NCI-H82 treated with DMSO at 0.1 percent for 48 hours (cell line): ENCODE data around the gene FRA10AC1.

Experiments used
- DNase-seq: peaks from one replicate; lab custom pipeline; 2025; ENCODE audit not compliant: unreplicated experiment; lab: John Stamatoyannopoulos, UW

Gene FRA10AC1, protein sequence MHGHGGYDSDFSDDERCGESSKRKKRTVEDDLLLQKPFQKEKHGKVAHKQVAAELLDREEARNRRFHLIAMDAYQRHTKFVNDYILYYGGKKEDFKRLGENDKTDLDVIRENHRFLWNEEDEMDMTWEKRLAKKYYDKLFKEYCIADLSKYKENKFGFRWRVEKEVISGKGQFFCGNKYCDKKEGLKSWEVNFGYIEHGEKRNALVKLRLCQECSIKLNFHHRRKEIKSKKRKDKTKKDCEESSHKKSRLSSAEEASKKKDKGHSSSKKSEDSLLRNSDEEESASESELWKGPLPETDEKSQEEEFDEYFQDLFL

DNA sequence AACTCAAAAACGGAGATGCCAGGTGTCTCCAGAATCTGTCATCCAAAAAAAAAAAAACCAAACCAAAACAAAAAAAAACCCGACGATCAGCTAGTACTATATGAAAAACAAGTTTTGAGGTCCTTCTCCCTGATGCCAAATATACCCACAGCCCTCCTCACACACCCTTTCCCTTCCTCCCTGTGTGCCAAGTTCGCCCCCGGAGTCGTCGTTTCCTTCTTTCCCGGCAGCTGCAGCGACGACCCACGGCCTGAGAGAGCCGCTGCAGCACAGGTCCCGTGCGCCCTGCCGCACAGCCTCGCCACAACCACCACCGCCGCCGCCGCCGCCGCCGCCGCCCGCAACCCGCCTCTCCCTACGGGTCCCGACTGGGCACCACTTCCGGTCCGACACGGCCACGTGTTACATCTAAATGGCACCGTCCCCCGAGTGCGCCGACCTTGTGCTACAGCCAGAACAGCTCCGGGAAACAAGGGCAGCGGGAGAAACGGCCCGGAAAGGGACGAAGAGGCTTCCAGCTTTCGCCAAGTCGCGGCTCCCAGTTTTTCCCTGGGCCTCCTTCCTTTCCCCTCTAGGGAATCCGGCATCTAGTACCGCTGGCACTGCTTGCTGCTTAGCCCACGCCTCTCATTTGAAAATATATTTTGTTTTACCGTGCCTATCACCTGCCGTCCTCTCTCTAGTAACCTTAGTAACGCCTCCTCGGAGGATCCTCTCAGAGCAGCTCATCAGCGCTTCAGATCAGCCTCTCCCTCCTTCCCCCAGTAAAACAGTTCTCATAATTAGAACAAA lies at the start of gene FRA10AC1:
Gene FRA10AC1 (minus strand): TSS at position 383 of the 792 bp plus-strand sequence. CDS start 2,486 bp downstream, outside the sequence.
- DNase-seq: peak; percentile 70

DNA sequence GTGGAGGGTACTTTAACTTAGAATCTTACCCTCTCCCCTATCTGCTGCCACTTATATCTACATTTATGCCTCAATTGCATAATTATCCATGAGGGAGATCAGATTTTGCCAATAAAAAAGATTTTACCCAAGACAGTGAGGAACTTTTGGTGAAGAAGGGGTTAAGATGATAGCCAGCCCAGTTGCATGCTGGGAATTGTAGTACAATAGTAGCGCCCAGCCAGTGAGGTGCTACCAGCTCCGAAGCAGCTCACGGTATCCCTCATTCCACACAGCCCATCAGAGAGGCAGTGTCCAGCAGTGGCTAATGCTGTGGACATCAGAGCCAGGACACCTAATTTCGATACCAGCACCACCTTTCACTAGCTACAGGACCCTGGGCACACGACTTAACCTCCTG lies 49.4 kb upstream of the FRA10AC1 start:
- no peak for DNase-seq

DNA sequence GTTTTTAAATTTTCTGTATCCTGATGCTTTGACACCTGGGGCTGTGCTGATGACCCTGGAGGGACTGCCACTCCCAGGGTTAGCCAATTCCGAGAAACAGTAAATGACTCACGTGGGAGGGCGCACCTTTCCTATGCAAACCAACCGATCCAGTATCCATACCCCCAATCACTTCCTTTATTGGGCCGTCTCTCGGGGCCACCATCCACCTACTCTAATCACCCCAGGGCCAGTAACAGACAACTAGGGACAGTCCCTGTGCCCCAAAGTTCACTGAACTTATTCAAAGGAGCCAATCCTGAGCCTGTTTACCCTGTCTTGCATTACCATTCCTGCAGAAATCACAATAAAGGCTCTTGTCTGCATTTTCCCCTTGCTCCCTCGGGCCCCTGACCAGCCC lies 48.7 kb upstream of the FRA10AC1 start:
- DNase-seq: no peak

DNA sequence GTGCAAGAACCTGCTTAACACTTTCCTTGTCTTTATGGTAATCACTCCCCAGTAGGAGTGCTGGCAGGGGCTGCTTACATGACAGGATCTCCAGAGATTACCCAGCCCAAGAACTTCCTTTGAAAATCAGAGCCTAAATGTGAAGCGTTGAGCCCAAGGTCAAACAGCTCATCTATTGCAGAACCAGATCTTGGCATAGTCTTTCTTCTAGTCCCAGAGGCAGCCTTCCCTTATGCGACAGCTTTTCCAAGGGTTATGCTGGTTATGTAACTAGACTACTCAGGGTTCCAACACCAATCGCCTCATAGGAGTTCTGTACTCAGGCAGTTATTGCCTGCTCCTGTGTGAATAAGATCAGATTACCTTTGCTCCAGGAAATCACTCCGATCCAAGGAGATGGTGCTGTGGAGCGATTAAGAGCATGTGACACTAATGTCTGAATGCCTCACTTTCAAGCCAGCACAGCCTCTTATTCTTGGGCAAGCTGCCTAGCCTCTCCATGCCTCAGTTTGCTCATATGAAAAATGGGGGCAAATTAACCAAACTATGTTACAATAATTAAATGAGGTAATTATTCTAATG lies 46.9 kb upstream of the FRA10AC1 start:
- no peak for DNase-seq

DNA sequence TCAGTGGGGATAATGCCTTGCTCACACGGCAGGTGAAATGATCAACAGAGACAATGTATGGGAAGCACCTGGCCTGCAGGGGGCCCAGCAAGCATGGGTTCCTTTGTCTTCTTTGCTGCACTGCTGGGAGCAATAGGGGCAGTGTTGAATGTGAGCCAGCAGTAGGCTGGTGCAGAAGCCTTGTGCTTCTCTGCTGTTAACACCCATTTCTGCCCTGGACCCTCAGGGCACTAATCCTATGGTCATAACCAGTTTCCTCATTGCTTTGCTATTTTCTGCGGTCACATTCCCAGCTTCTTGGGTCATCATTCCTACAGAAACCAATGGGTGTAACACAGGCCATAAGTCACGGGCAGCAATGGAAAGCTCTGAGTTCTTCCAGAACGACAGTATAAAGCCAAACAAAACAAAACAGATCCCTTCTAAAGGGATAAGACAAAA lies 44.5 kb upstream of the FRA10AC1 start:
- DNase-seq: no peak

DNA sequence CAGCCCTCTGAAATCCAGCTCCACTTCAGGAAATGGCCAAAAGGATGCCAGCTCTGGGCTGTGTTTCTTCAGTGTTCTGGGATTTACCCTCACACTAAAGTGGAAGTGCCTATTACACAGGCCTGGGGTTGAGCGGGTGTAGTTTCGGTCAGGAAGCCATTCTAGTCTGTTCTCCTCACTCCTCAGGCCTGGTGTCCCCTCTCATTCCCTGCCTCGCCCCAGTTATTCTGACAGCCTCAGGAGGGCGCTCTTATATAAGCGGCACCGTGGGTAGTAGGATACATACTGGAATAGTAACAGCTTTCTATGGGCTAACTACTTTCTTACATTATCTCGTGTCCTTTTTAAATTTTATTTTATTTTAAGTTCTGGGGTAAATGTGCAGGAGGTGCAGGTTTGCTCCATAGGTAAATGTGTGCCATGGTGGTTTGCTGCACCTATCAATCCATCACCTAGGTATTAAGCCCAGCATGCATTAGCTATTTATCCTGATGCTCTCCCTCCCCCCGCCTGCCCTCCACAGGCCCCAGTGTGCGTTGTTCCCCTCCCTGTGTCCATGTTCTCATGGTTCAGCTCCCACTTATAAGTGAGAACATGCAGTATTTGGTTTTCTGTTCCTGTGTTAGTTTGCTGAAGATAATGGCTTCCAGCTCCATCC lies 43.1 kb upstream of the FRA10AC1 start:
- peak; percentile 12 for DNase-seq

DNA sequence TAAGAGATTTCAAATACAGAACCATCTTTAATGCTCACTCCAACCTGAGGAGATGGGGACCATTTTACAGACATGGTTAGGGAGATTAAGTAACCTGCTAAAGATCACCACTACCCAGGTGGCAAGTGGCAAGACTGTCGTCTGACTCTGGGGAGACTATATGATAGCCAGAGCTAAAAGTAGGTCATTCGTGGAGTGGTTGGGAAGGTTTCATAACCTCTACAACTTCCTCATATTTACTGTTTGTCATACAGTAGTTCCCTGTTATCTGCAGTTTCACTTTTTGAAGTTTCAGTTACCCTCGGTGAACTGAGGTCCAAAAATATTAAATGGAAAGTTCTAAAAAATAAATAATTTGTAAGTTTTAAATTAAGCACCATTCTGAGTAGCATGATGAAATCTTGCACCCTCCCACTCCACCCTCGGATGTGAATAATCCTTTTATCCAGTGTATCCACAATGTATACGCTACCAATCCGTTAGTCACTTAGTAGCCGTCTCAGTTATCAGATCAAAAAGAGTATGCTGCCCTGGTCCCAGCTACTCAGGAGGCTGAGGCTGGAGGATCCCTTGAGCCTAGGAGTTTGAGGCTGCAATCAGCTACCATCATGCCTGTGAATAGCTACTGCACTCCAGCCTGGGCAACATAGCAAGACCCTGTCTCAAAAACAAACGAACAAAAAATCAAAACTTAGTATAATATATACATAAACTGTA lies 40.4 kb upstream of the FRA10AC1 start:
- DNase-seq: no peak

DNA sequence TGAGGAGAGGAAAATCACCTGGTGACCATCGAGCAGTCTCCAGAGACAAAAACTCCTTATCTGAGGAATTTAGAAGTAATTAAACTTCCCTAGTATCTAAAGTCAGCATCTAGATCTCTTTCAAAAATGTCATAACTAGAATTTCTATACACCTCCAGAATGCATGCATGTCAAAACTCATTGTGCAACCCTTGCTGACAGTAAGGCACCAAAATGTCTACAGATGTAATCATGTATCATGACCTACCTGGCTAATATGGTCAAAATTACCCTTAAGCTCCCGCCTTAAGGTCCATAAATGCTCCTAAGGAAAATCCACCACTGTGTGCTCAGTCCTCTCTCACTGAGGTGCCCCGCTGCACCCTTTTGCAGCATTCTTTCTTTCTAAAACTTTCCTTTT lies 39.0 kb upstream of the FRA10AC1 start:
- DNase-seq: no peak

DNA sequence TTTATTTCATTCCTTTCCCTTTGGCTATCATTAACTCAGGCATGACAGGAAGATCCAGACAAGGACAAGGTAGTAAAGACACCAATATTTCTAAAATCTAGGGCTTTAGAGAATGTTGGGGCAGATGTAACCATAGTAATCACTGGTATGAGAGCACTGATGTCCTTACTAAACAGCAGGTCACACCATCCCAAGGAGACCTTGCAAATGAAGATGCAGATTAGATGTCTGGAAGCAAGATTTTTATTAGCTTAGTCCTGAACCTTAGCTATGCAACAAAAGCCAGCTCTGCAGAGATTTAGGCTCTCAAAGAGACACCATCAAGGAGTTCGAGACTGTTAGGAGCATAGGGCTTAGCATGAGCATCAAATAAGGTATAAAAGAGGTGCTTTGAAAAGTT lies 23.6 kb upstream of the FRA10AC1 start:
- no peak for DNase-seq

DNA sequence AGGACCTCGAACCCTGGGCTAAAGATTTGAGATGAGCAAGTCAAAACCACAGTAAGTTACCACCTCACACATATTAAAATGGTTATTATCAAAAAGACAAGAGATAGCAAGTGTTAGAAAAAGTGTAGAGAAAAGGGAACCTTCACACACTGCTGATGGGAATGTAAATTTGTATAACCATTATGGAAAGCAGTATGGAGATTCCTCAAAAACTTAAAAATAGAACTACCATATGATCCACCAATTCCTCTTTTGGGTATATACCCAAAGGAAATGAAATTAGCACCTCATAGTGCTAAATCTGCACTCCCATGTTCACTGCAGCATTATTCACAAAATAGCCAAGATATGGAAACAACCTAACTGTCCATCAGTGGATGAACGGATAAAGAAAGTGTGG lies 20.8 kb upstream of the FRA10AC1 start:
- no peak for DNase-seq

DNA sequence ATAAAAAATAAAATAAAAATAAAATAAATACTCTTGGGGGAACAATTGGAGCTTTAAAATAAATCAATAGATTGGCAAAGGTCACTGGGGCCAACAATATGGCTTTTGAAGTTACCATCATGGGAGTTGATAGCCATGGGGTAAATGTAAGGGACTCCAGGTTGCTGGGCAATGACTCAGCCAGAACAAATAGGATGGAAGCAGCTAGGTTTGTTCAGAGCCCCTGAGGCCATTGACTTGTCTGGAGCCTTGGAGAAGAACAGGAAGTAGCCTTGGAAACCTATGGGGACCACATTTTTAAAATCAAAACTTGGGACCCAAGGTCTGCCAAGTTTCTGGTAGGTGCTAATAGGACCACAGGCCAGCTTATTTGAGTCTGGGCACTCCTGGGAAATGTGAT lies 20.2 kb upstream of the FRA10AC1 start:
- no peak for DNase-seq

DNA sequence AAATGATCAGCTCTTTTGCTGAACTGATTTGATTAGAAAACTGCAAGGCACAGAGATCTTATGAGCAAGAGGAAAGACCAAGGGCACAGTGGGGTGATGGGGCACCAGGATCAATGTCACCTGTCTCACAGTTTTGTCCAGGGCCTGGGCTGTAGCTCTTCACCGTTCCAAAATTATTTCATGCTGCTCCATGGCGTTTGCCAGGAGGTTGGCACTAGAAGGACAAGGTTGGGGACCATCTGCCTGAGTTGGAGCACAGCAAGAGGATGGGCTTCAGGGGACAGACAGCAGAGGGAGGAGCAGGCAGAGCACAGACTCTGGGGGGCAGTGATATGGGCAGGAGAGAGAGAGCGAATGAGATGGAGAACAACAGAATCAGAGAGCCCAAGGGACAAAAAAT lies 17.5 kb upstream of the FRA10AC1 start:
- DNase-seq: no peak

DNA sequence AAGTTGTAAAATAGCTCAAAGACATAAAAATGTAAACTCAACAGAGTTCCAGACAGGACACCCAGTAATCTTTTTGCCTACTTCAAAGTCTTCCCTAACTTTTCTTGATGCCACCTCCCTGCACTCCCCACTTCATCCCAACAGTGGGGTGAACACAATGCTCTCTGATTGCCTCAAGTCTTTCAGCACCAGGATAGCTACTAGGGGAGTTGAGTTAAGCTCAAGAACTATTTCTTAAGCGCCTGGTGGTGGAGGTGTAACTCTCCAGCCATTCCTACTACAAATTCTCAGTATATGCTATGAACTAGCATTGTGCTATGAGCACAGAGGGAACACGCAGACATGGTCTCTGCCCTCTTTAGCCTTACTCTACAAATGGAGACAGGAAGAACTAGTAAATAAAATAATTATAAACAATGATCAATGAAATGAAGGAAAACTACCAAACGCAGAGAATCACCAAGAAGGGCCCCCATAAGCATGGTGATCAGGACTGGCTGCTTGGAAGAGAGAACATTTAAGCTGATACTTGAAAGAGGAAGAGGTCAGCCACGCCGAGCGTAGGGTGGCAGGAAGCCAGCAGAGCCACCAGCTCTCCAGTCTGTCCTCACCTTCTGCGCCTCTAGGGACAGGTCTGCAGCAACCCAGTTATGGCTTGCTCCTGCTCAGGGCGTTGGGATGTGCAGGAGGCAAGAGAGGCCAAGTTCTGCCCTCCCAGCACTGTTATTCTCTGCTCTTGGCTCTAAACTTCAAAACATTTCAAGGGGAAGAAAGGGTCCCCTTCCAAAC lies 16.7 kb upstream of the FRA10AC1 start:
- DNase-seq: no peak

DNA sequence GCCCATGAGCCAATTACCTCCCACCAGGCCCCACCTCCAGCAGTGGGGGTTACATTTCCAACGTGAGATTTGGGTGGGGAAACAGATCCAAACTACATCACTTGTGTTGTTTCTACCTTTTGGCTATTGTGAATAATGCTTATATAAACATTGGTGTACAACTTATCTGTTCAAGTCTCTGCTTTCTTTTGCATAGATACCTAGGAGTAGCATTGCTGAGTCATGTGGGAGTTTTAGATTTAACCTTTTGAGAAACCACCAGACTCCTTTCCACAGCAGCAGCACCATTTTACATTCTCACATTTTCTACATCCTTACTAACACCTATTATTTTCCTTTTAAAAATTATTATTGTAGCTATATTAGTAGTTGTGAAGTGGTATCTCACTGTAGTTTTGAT lies 14.4 kb upstream of the FRA10AC1 start:
- DNase-seq: no peak

DNA sequence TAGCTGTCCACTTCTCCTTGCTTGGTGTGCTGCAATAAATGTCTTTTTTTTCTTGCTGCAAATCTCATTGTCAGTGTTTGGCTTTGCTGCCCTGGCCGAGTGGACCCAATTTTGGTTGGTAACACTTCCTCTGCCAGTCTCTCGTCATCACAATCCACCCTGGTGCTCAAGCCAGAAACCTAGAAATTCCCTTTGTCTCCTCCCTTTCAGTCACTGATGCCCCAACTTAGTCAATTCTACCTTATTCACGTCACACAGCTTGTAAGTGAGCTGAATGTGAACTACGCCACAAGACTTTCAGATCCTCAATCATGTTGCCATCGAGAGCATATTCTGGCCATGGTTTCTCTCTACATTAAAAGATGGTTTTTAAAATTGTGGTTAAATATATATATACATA lies 13.0 kb upstream of the FRA10AC1 start:
- no peak for DNase-seq

DNA sequence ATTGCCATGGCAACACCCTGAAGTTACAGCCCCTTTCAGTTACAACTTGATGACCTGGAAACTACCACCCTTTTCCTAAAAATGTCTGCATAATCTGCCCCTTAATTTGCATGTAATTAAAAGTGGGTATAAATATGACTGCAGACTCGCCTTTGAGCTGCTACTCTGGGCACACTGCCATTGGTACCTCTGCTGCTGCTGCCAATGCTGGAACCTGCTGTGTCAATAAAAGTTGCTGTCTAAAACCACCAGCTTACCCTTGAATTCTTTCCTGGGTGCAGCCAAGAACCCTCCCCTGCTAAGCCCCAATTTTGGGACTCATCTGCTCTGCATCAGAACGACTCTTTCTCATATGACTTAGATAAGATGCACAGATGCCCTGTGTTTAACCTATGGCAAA lies 10.2 kb upstream of the FRA10AC1 start:
- DNase-seq: no peak

DNA sequence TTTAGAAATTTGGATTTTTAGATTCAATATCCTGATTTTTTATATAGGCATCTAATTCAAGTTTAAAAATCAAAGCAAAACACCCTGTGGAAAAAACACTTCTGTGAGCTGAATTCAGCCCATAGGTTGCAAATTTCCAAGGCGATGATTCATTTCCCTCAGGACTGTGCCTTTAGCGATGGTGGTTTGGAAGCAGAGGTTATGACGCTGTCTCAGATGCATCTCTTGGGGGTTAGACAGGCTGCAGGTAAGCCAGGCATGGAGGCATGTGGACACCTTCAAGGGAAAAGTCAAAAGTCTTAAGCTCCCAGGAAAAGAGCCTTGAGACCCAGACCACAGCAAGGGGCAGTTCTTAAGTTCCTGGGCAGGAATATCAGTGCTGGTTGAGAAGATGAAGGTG lies 9.5 kb upstream of the FRA10AC1 start:
- DNase-seq: no peak

DNA sequence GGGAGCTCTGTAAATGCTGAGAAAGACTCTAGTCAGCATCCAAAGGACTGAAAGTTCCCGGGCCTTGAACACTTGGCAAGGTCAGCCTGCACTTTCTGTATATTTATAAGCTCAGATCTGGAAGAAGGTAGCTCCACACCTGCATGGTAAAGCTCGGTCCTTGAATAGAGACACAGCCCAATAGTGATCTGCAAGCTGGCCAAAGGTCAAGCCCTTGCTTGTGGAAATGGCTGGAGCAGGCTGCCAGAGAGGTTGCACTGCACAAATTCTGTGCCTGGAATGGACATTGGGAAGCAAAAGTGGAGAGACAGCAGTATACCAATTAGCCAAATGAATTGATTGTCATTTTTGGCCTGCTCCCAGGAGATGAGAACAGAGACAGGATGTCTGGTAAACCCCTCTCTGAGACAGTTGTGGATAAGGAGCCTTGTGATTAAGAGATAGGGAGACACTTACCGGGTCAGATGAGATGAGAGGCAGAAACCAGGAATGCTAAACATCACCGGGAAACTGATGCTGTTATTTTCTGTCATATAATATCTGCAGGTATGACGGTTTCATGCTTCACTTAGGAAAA lies 8.0 kb upstream of the FRA10AC1 start:
- no peak for DNase-seq

DNA sequence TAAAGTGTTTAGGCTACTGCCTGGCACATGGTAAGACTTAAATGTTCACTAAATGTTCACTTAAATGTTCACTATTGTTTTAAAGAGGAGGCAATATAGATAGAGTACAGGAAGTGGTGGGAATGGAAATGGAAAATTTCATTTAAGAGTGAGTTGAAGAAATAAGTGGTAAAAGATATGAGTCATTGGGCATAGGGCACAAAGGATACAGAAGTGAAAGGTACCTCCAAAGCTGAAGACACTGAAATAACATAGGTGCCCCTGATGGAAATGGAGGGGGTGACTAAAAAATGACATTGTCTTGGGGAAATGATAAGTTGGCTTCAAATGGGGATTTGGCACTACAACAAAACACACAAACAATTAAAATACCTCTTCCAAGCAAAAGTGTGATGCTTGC lies 5.2 kb upstream of the FRA10AC1 start:
- DNase-seq: no peak

DNA sequence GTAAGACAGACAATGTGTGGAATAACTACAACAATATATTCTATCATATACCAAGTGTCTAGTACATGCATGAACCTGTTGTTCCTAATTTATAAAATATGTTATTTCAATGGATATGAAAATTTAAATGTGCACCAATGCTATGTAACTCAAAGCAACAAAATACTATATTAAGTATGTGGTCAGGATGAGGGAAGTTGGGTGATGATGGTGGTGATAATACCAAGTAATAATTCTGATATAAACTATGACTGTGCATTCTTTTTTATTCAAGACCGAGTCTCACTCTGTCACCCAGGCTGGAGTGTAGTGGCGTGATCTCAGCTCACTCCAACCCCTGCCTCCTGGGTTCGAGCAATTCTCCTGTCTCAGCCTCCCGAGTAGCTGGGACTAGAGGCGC lies 2.1 kb upstream of the FRA10AC1 start:
- no peak for DNase-seq
